Measurements from ENCODE around the gene RFC5. TPM values are rescaled to one million over a fixed set of nuclear protein-coding genes. Genes with fewer than 3 reads are reported as not detected.

The RFC5 gene
- polyA plus RNA-seq, 3 donors = 6.6 to 8.0 (median 7.5) TPM

- Histone ChIP-seq H4K20me1 (ENCODE audit: insufficient read depth, low read length) (no peaks in the 10 kb centered on the region), H3K4me3 (replicated peaks in 1 of 3; ENCODE audit: low read depth in 2 of 3, low read length in 3 of 3) (no peak overlapping the region), H3K79me2 (ENCODE audit: insufficient read depth, low read length) (no peaks in the 10 kb centered on the region), H3K4me2 (replicated peaks; ENCODE audit: extremely low read depth, low read length, poor library complexity, severe bottlenecking) (no peak overlapping the region), H3K4me1 (ENCODE audit: control insufficient read depth in 1 of 2, insufficient read depth in 2 of 2, low read length in 2 of 2) (no peaks in the 10 kb centered on the region), H2AFZ (ENCODE audit: insufficient read depth, low read depth, low read length, poor library complexity, severe bottlenecking) (no peak overlapping the region), H3K27ac (ENCODE audit: low read depth in 1 of 2, low read length in 2 of 2) (no peak overlapping the region), H3K27me3 (ENCODE audit: control insufficient read depth in 2 of 2, insufficient read depth in 2 of 2, low read length in 2 of 2) (no peaks in the 10 kb centered on the region), H3K9me3 (replicated peaks in 1 of 2; ENCODE audit: control insufficient read depth in 1 of 2, insufficient read depth in 1 of 2, low read length in 2 of 2) (no peaks in the 10 kb centered on the region), H3K36me3 (replicated peaks in 1 of 2; ENCODE audit: control insufficient read depth in 1 of 2, insufficient read depth in 2 of 2, low read length in 2 of 2) (peaks cover 45 to 87% of the 10 kb centered on the region in 2 donors), H3K9ac (ENCODE audit: insufficient read depth, low read length, poor library complexity, severe bottlenecking) (no peak overlapping the region)
- intact Hi-C loops (cut with micrococcal nuclease) = no loop called here
- Mint-ChIP-seq H3K27me3 (ENCODE audit: low read depth in 3 of 3) (no peaks in the 10 kb centered on the region), H3K4me1 (no peaks in the 10 kb centered on the region), H3K27ac (peak overlapping the region in 1 of 7 donors; percentile 22), H3K36me3 (peaks cover 52 to 88% of the 10 kb centered on the region in 2 donors), H3K9me3 (no peaks in the 10 kb centered on the region), H3K4me3 (no peak overlapping the region)
- 100% methylated on average over 4 of the region's 4 CpGs for WGBS (ENCODE audit: insufficient coverage)
- TF ChIP-seq, protein P1, sequence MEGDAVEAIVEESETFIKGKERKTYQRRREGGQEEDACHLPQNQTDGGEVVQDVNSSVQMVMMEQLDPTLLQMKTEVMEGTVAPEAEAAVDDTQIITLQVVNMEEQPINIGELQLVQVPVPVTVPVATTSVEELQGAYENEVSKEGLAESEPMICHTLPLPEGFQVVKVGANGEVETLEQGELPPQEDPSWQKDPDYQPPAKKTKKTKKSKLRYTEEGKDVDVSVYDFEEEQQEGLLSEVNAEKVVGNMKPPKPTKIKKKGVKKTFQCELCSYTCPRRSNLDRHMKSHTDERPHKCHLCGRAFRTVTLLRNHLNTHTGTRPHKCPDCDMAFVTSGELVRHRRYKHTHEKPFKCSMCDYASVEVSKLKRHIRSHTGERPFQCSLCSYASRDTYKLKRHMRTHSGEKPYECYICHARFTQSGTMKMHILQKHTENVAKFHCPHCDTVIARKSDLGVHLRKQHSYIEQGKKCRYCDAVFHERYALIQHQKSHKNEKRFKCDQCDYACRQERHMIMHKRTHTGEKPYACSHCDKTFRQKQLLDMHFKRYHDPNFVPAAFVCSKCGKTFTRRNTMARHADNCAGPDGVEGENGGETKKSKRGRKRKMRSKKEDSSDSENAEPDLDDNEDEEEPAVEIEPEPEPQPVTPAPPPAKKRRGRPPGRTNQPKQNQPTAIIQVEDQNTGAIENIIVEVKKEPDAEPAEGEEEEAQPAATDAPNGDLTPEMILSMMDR (IDR thresholded peaks at IDR 0.05) = no peak
- DNase-seq = no peak
These were observed 8.7 kb downstream of the RFC5 start for GRCh38 chr12:118025168-118025567.

GRCh38 chr12:118029166-118029565, 12.7 kb downstream of the RFC5 start:
- no peaks in the 10 kb centered on the region for H3K27me3 ChIP-seq (ENCODE audit: control insufficient read depth in 2 of 2, insufficient read depth in 2 of 2, low read length in 2 of 2)
- H3K4me1 Mint-ChIP-seq = no peaks in the 10 kb centered on the region
- no peak for DNase-seq
- WGBS (ENCODE audit: insufficient coverage) = no CpG with 5 or more reads among the region's 5 CpGs
- H3K4me2 ChIP-seq (replicated peaks; ENCODE audit: extremely low read depth, low read length, poor library complexity, severe bottlenecking) = no peak overlapping the region
- peaks cover 67 to 96% of the 10 kb centered on the region in 2 donors for H3K36me3 ChIP-seq (replicated peaks in 1 of 2; ENCODE audit: control insufficient read depth in 1 of 2, insufficient read depth in 2 of 2, low read length in 2 of 2)
- H3K9ac ChIP-seq (ENCODE audit: insufficient read depth, low read length, poor library complexity, severe bottlenecking) = no peak overlapping the region
- no peak overlapping the region for H3K4me3 ChIP-seq (replicated peaks in 1 of 3; ENCODE audit: low read depth in 2 of 3, low read length in 3 of 3)
- no peaks in the 10 kb centered on the region for H3K4me1 ChIP-seq (ENCODE audit: control insufficient read depth in 1 of 2, insufficient read depth in 2 of 2, low read length in 2 of 2)
- no peak overlapping the region for H3K27ac ChIP-seq (ENCODE audit: low read depth in 1 of 2, low read length in 2 of 2)
- intact Hi-C loops (cut with micrococcal nuclease) = no loop called here
- no peaks in the 10 kb centered on the region for H4K20me1 ChIP-seq (ENCODE audit: insufficient read depth, low read length)
- no peak overlapping the region for H3K4me3 Mint-ChIP-seq
- H2AFZ ChIP-seq (ENCODE audit: insufficient read depth, low read depth, low read length, poor library complexity, severe bottlenecking) = no peak overlapping the region
- H3K79me2 ChIP-seq (ENCODE audit: insufficient read depth, low read length) = no peaks in the 10 kb centered on the region
- H3K27ac Mint-ChIP-seq = no peak overlapping the region
- no peaks in the 10 kb centered on the region for H3K9me3 ChIP-seq (replicated peaks in 1 of 2; ENCODE audit: control insufficient read depth in 1 of 2, insufficient read depth in 1 of 2, low read length in 2 of 2)
- H3K27me3 Mint-ChIP-seq (ENCODE audit: low read depth in 3 of 3) = no peaks in the 10 kb centered on the region
- H3K36me3 Mint-ChIP-seq = peaks cover 64 to 86% of the 10 kb centered on the region in 2 donors
- no peaks in the 10 kb centered on the region for H3K9me3 Mint-ChIP-seq
- TF ChIP-seq, protein P1 (IDR thresholded peaks at IDR 0.05) = no peak

Measured in CD14-positive monocyte (primary cell).